DOHH2 (cell line): ENCODE data around the gene GRIA3.
"Not testable (repeated sequence)": the region's sequence is repeated elsewhere in the genome, so short reads cannot be mapped to it uniquely, and the experiment has no call there.

ENCODE experiments used
- EZH2phosphoT487 ChIP-seq: fragments of 200-600 bp; sonication (generic); IDR thresholded peaks from 2 replicates; pipeline ENCODE4 v1.6.1; 2017; ENCODE audit warnings: borderline replicate concordance, mild to moderate bottlenecking, antibody characterized with exemption, low read length, moderate library complexity, mixed read lengths
- TF ChIP-seq, protein P1 (sequence below): fragments of 200-600 bp; sonication (generic); IDR thresholded peaks from one replicate; pipeline ENCODE4 v1.5.1; 2014; ENCODE audit warnings: antibody characterized with exemption, mild to moderate bottlenecking, low read depth, low read length; ENCODE audit not compliant: poor library complexity, severe bottlenecking

GRCh38 chrX:123283407-123283806 is 99.3 kb downstream of the GRIA3 start:
- TF ChIP-seq, protein P1, sequence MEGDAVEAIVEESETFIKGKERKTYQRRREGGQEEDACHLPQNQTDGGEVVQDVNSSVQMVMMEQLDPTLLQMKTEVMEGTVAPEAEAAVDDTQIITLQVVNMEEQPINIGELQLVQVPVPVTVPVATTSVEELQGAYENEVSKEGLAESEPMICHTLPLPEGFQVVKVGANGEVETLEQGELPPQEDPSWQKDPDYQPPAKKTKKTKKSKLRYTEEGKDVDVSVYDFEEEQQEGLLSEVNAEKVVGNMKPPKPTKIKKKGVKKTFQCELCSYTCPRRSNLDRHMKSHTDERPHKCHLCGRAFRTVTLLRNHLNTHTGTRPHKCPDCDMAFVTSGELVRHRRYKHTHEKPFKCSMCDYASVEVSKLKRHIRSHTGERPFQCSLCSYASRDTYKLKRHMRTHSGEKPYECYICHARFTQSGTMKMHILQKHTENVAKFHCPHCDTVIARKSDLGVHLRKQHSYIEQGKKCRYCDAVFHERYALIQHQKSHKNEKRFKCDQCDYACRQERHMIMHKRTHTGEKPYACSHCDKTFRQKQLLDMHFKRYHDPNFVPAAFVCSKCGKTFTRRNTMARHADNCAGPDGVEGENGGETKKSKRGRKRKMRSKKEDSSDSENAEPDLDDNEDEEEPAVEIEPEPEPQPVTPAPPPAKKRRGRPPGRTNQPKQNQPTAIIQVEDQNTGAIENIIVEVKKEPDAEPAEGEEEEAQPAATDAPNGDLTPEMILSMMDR: not testable (repeated sequence)
- TF ChIP-seq EZH2phosphoT487: not testable (repeated sequence)
